Pons (tissue), 1 donor: ENCODE results near the gene CDC42BPB.

Source experiments
- DNase-seq: peaks from one replicate; pipeline ENCODE4 v3.0.0-alpha.2; 2016; ENCODE audit warnings: low spot score

The CDC42BPB gene

DNA sequence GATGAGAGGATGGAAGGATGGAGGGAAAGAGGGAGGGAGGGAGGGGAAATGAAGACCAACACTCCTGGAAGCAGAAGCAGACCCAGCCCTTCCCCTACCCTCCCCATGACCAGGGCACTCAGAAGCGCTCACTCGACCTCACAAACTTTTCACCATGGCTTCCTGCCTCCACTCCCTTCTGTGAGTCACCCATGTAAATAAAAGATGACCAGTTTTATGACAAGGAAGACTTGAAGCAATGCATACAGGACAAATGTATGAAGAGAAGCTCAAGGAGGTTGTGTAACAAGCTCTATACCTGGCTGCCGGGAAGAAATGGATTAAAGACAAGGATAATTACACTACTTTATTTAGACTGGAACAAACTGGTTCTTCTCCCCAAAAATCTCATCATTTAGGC is 63.8 kb downstream of the CDC42BPB start:
- DNase-seq, result no peak

DNA sequence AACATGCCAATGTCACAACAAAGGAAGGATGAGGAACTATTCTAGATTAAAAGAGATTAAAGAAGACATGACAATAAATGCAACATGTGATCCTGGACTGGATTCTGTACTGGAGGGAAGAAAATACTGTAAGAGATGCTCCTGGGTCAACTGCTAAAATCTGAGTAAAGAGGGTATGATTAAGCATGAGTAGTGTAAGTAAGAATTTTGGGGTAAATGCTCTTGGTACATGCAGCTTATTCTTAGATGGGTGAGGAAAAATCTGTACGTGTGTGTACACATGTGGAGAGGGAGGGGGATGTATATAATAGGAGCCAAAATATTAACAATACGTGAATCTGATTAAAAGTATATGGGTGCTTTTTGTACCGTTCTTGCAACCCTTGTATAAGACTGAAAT is 66.0 kb downstream of the CDC42BPB start:
- no peak for DNase-seq

DNA sequence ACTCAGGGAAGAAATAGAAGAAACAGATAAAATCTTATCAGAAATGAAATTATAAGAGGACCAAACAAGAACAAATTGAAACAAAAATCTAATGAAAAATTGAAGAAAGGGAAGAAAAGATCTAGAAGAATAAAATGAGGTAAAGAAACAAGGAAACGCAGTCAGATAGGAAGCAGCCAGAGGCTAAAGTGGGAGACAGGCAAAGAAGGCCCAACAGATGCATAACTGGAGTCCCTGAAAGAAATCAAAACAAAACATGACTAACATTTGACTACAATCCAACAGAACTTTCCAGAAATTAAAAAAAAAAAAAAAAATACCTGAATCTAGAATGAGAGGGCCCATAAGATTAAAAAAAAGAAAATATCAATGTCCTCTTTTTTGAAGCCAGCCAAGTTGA is 69.3 kb downstream of the CDC42BPB start:
- DNase-seq, result no peak

GRCh38 chr14:102986810-102987579 is 70.4 kb downstream of the CDC42BPB start:
- peak; percentile 84 for DNase-seq

DNA sequence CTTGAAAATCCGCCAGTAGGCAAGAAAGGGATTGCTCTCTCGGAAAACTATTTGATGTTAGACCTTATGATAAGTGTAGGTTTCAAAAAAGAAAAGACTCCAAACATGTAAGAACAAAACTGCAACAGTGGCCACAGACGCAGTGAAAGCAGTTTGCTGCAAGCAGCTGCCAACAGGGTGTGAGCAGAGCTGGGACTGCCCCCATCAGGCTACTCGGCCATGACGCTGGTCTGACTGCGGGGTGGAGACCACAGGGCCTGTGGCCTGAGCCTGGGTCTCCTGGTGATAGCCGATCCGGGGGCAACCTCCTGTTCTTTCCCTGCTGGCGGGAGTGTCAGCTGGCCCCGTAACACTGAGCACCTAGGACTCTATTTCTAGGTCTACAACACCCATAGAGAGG is 71.7 kb downstream of the CDC42BPB start:
- DNase-seq, result peak; percentile 63

GRCh38 chr14:102984336-102985102 is 72.8 kb downstream of the CDC42BPB start:
- DNase-seq, result no peak

- no peak for DNase-seq
Observed at GRCh38 chr14:102983496-102983895, 73.9 kb downstream of the CDC42BPB start.

- DNase-seq, result peak; percentile 55
Observed at GRCh38 chr14:102982852-102983470, 74.4 kb downstream of the CDC42BPB start.

DNA sequence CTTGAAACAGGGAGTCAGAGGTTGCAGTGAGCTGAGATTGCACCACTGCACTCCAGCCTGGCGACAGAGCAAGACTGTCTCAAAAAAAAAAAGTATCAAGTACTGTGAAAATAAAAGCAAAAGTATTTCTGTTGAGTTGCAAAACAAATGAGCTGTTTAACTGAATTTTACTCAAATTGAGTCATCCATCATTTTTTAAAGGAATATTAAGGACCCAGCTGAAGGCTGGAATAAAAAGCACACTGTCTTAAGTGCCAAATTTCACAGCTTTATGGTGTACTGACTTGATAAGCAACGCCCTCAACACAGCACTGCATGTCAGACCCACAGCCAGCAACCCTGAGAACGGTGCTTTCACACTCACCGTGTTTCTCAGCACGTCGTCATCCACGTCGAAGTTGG is 76.9 kb downstream of the CDC42BPB start:
- no peak for DNase-seq

DNA sequence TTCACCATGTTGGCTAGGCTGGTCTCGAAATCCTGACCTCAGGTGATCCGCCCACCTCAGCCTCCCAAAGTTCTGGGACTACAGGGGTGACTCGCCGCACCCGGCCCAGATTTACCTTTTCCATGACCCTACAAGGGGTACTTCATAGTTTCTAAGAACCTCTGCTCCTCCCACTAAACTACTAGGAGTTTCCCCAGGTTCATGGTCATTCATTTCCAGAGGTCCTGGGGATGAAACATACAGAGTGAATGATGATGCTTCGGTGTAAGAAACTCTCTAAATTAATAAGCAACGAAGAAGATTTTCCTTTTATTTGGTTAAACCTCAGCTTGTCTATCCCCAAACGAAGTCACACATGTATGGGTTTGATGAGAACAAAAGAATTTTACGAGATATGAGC is 77.9 kb downstream of the CDC42BPB start:
- DNase-seq, result no peak

GRCh38 chr14:102977475-102977874 is 79.9 kb downstream of the CDC42BPB start:
- no peak for DNase-seq

- no peak for DNase-seq
Observed at GRCh38 chr14:102975662-102976061, 81.7 kb downstream of the CDC42BPB start.

DNA sequence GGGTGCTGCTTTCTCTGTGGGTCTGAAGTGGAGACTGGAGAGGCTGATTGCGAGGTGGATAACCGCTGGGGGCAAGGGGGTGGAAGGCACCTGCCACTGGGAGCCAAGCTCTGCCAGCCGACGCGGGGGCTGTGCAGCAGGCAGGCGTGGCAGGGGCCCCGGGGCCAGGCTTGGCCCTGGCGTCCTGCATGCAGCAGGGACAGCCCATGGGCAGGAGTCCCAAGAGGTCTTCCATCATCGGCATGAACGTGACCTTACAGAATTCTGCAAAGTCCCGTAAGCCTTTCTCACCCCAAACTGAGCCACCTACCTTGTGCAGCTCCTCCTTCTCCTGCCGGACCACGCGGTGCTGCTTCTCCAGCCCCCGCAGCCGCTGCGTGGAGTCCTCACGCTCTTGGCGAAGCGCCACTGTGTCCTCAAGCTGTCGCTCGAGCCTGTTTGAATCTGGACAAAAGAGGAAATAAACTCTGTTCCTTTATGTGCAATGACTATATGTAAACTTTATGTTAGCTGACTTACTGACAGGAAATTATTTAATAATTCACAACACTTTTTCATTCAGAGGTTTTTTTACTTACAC is 83.6 kb downstream of the CDC42BPB start:
- no peak for DNase-seq

GRCh38 chr14:102971836-102972606 is 85.3 kb downstream of the CDC42BPB start:
- DNase-seq, result no peak

DNA sequence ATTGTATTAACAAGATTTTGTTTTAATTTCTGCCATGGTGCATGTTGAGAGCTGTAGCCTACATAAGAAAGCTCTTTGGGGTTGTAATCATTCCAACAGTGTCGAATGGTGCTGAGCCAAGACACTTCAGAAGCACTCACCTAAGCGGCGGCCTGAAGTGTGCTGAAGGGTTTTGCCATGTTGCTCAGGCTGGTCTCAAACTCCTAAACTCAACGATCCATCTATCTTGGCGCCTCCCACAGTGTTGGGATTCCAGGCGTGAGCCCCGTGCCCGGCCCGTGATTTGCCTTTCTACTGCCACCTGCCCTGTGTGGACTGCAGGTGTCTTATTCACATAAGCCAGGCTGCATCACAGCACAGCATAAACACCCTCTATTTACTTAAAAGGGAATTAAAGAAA is 86.0 kb downstream of the CDC42BPB start:
- no peak for DNase-seq

DNA sequence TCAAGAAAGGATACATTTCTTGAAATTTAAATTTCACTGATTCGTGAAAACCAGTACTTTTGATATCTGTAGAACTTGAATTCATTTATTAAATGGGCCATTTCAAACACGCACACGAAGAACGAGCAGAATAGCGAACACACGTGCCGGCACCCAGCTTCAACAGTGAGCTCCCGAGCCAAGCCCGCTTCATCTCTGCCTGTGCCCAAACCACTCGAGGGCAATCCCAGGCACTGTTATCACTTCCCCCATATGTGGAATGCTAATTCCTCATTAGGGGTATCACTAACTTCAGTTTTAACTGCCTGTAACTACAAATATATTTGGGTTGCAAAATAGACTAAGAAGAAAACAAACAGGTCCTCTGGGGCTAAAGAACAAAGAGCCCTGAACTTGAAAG is 86.9 kb downstream of the CDC42BPB start:
- DNase-seq, result no peak

- no peak for DNase-seq
Observed at GRCh38 chr14:102969901-102970300, 87.4 kb downstream of the CDC42BPB start.

- no peak for DNase-seq
Observed at GRCh38 chr14:102969060-102969791, 88.1 kb downstream of the CDC42BPB start.

DNA sequence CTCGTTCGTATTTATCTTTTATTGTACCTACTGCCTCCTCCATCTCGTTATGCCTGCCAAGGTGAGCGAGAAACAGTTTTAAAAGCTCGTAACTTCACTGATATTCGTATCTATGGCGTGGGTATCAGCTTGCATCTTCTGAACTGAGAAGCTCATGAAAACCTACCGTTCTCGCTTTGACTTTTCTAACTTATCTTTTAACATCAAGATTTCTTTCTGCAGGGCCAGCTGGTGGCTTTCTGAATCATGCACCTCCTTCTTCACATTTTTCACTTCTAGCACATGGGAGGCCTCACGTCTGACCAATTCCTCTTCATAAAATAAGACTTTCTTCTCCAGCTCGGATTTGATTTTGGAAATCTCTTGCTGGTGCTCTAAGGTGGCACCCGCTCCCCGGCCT is 89.0 kb downstream of the CDC42BPB start:
- no peak for DNase-seq

DNA sequence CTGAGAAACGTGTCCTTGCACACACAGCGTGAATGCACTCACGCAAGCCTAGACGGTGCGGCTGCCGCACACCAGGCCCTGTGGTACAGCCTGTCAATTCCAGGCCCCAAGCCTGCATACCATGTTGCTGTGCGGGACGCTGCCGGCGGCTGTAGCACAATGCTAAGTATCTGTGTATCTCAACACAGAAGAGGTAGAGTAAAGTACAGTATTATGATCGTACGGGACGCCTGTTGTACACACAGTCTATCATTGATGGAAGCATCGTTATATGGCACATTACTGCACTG is 89.9 kb downstream of the CDC42BPB start:
- DNase-seq, result no peak
